HepG2 (cell line): ENCODE measurements around the gene CTSA. TPM values are rescaled to one million over a fixed set of nuclear protein-coding genes. Genes with fewer than 3 reads are reported as not detected.
A peak's percentile ranks its signal among the peaks of the same experiment; 100 is the strongest.

Experiments
- ARHGAP35 ChIP-seq: sonication (generic); formaldehyde crosslinking; IDR thresholded peaks from 2 replicates; pipeline ENCODE4 v1.9.0; 2022; ENCODE audit warnings: mild to moderate bottlenecking, inconsistent platforms, moderate library complexity, missing genetic modification reagents, borderline replicate concordance
- BCL3 ChIP-seq: sonication (generic); formaldehyde crosslinking; IDR thresholded peaks from 2 replicates; pipeline ENCODE4 v1.5.1; 2020; ENCODE audit warnings: mild to moderate bottlenecking, missing genetic modification reagents, moderate library complexity
- HDAC1 ChIP-seq: sonication (generic); formaldehyde crosslinking; IDR thresholded peaks from 2 replicates; pipeline ENCODE4 v1.5.1; 2020; ENCODE audit warnings: mild to moderate bottlenecking, missing genetic modification reagents
- HES4 ChIP-seq: sonication (generic); formaldehyde crosslinking; IDR thresholded peaks from 2 replicates; pipeline ENCODE4 v1.9.0; 2021; ENCODE audit warnings: mild to moderate bottlenecking, missing genetic modification reagents, borderline replicate concordance
- HOXA9 ChIP-seq: sonication (generic); formaldehyde crosslinking; IDR thresholded peaks from 2 replicates; pipeline ENCODE4 v1.8.1; 2022; ENCODE audit warnings: missing genetic modification reagents, mild to moderate bottlenecking, moderate library complexity, borderline replicate concordance
- MLLT10 ChIP-seq: sonication (generic); formaldehyde crosslinking; IDR thresholded peaks from 2 replicates; pipeline ENCODE4 v1.4.0; 2020; ENCODE audit warnings: missing genetic modification reagents
- MTA1 ChIP-seq: sonication (generic); formaldehyde crosslinking; IDR thresholded peaks from 2 replicates; pipeline ENCODE4 v1.4.0; 2020; ENCODE audit warnings: missing genetic modification reagents, mild to moderate bottlenecking, borderline replicate concordance
- RERE ChIP-seq: IDR thresholded peaks from 2 replicates; pipeline ENCODE4 v1.6.1; 2016; ENCODE audit warnings: low read depth, missing genetic modification reagents, missing compliant biosample characterization
- ZBTB26 ChIP-seq: IDR thresholded peaks from 2 replicates; pipeline ENCODE4 v1.6.1; 2016; ENCODE audit warnings: missing compliant biosample characterization, missing genetic modification reagents, borderline replicate concordance
- ZBTB8A ChIP-seq: sonication (generic); formaldehyde crosslinking; IDR thresholded peaks from 2 replicates; pipeline ENCODE4 v1.4.0; 2020; ENCODE audit warnings: mild to moderate bottlenecking, low read depth, missing genetic modification reagents, borderline replicate concordance
- ZNF512 ChIP-seq: sonication (generic); formaldehyde crosslinking; IDR thresholded peaks from 2 replicates; pipeline ENCODE4 v1.4.0; 2020; ENCODE audit warnings: mild to moderate bottlenecking, missing genetic modification reagents
- ZNF547 ChIP-seq: sonication (generic); formaldehyde crosslinking; IDR thresholded peaks from 2 replicates; pipeline ENCODE4 v1.5.1; 2020; ENCODE audit warnings: mild to moderate bottlenecking, missing genetic modification reagents
- ZNF589 ChIP-seq: sonication (generic); formaldehyde crosslinking; conservative IDR thresholded peaks from 2 replicates; pipeline ENCODE4 v1.8.0; 2022; ENCODE audit warnings: mild to moderate bottlenecking, moderate library complexity, missing genetic modification reagents
- ZNF724P ChIP-seq: sonication (generic); formaldehyde crosslinking; IDR thresholded peaks from 2 replicates; pipeline ENCODE4 v1.8.0; 2022; ENCODE audit warnings: missing genetic modification reagents, borderline replicate concordance
- ZNF776 ChIP-seq: sonication (generic); formaldehyde crosslinking; IDR thresholded peaks from 2 replicates; pipeline ENCODE4 v1.4.0; 2020; ENCODE audit warnings: mild to moderate bottlenecking, missing genetic modification reagents
- ZNF777 ChIP-seq: sonication (generic); formaldehyde crosslinking; IDR thresholded peaks from 2 replicates; pipeline ENCODE4 v1.4.0; 2020; ENCODE audit warnings: missing genetic modification reagents
- ZNF784 ChIP-seq: sonication (generic); formaldehyde crosslinking; IDR thresholded peaks from 2 replicates; pipeline ENCODE4 v1.5.1; 2020; ENCODE audit warnings: missing genetic modification reagents, mild to moderate bottlenecking, borderline replicate concordance
- polyA plus RNA-seq, 8 experiments: library from polyadenylated mRNA; depleted of rRNA in 3 of 8; stranded (reverse) in 7 of 8; unstranded in 1 of 8; fragments of >200 nt; fragmentation: Illumina TruSeq in 4 of 8; extraction: Trizol in 4 of 8; gene quantifications; 2 replicates each; pipeline versions ENCODE4 v1.2.1 to v1.2.3, GENCODE V29; 2011 to 2016; ENCODE audit warnings: low read depth in 4 of 8, missing spikeins in 1 of 8, mixed read lengths in 1 of 8; ENCODE audit not compliant: insufficient read depth in 1 of 8
- total RNA-seq, 5 experiments: library from RNA; depleted of rRNA; stranded (reverse); fragments of >200 nt; fragmentation: Illumina TruSeq; extraction: Trizol; gene quantifications; 2 replicates each; pipeline ENCODE4 v1.2.3, GENCODE V29; 2016; ENCODE audit warnings: low read depth in 1 of 5

Gene CTSA
- total and polyA plus RNA-seq, 2 of the 13 experiments (the other 11 are each of a cell fraction or from before 2014, with no cell fraction given), result 202 to 231 TPM

- TF ChIP-seq ZNF589 (CRISPR knock-in tag) (peak; percentile 83), RERE (CRISPR knock-in tag) (no peak; the same call in 1 of the 2 replicates), ZNF776 (CRISPR knock-in tag) (no peak; the same call in 1 of the 2 replicates), ARHGAP35 (CRISPR knock-in tag) (no peak; the same call in 1 of the 2 replicates), ZNF512 (CRISPR knock-in tag) (no peak), ZNF724P (CRISPR knock-in tag) (no peak; the same call in 1 of the 2 replicates), MLLT10 (CRISPR knock-in tag) (no peak), HOXA9 (no peak), BCL3 (0 out of 2 replicates have a peak, but pooled peaks have one; percentile 72), HES4 (0 out of 2 replicates have a peak, but pooled peaks have one; percentile 38), ZNF784 (CRISPR knock-in tag) (no peak), MTA1 (CRISPR knock-in tag) (peak; percentile 48; the same call in 1 of the 2 replicates), ZBTB8A (no peak; the same call in 1 of the 2 replicates), HDAC1 (CRISPR knock-in tag) (peak; percentile 89), ZNF547 (peak; percentile 96), ZNF777 (CRISPR knock-in tag) (no peak), ZBTB26 (CRISPR knock-in tag) (peak; percentile 74; the same call in 1 of the 2 replicates)
Measured at GRCh38 chr20:45927071-45927878, 36.1 kb downstream of the CTSA start (continued).
